Suprapubic skin (tissue), 3 donors: ENCODE measurements around the gene C4B.

Experiments used
- POLR2A ChIP-seq, 2 donors: fragments of 450-650 bp; IDR thresholded peaks; one replicate each; pipeline ENCODE4 v1.6.1; 2017; ENCODE audit warnings: antibody characterized with exemption in 2 of 2, mild to moderate bottlenecking in 2 of 2, moderate library complexity in 2 of 2
- TF ChIP-seq, protein P1 (sequence below), 2 donors: fragments of 200-600 bp in 1 of 2; fragments of 450-650 bp in 1 of 2; sonication (generic) in 1 of 2; IDR thresholded peaks; one replicate each; pipeline ENCODE4 v1.5.1; 2016 to 2019; ENCODE audit warnings: antibody characterized with exemption in 2 of 2, mild to moderate bottlenecking in 1 of 2, moderate library complexity in 1 of 2

DNA sequence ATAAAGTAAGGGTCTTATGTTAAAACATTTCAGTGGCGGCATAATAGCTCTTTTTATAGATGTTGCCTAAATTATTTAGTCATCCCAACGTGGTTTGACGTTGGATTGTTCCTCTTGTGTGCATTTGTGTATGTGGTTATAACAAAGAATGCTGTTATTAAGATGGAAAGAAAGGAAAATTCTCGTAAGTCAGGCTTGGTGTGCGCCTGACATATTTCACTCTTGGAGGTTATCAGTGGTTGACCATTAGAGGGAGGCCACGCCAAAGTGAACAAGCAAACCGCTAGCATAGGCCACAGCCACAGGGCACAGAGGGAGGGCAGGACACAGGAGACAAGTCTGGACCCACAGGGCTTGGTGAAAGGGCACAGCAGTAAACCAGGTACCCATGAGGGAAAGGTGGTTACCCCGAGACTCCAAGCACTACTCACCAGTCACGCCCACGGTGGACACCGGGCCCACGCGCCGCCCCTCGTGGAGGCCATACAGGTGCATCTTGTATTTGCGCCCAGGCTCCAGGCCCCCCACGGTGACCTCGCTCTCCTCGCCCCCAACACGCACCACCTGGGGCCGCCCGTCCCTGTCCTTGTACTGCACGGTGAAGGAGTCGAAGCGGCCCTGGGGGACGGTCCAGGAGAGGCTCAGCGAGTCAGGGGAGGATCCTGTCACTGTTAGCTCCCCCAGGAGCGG is 46.5 kb downstream of the C4B start:
- TF ChIP-seq POLR2A (IDR thresholded peaks at IDR 0.05): no peak
- TF ChIP-seq, protein P1, sequence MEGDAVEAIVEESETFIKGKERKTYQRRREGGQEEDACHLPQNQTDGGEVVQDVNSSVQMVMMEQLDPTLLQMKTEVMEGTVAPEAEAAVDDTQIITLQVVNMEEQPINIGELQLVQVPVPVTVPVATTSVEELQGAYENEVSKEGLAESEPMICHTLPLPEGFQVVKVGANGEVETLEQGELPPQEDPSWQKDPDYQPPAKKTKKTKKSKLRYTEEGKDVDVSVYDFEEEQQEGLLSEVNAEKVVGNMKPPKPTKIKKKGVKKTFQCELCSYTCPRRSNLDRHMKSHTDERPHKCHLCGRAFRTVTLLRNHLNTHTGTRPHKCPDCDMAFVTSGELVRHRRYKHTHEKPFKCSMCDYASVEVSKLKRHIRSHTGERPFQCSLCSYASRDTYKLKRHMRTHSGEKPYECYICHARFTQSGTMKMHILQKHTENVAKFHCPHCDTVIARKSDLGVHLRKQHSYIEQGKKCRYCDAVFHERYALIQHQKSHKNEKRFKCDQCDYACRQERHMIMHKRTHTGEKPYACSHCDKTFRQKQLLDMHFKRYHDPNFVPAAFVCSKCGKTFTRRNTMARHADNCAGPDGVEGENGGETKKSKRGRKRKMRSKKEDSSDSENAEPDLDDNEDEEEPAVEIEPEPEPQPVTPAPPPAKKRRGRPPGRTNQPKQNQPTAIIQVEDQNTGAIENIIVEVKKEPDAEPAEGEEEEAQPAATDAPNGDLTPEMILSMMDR (IDR thresholded peaks at IDR 0.05): no peak
